ENCODE measurements around the gene SYT11. TPM values are rescaled to one million over a fixed set of nuclear protein-coding genes. Genes with fewer than 3 reads are reported as not detected.
A peak's percentile ranks its signal among the peaks of the same experiment; 100 is the strongest.
"Not testable (repeated sequence)": the region's sequence is repeated elsewhere in the genome, so short reads cannot be mapped to it uniquely, and the experiment has no call there.

Gene SYT11
- total RNA-seq, 1 donor from 2014 or later, result 18.5 TPM

DNA sequence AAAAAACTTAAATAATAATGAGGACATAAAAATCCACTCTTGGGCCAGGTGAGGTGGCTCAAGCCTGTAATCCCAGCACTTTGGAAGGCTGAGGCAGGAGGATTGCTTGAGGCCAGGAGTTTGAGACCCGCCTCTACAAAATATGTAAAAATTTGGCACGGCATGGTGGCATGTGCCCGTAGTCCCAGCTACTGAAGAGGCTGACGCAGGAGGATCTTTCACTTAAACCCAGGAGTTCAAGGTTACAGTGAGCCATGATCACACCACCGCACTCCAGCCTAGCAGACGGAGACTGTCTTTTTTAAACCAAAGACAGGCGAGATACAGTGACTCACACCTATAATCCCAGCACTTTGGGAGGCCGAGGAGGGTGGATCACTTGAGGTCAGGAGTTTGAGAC is 37.1 kb downstream of the SYT11 start:
- DNase-seq; intact Hi-C loops (cut with micrococcal nuclease); H3K27me3 Mint-ChIP-seq; H3K4me3 Mint-ChIP-seq; H3K9me3 Mint-ChIP-seq; H3K27ac Mint-ChIP-seq: not testable (repeated sequence)
- H3K4me1 Mint-ChIP-seq, result peaks cover 14% of the 10 kb centered on the region
- H3K36me3 Mint-ChIP-seq (ENCODE audit: low read depth), result peaks cover 33% of the 10 kb centered on the region

GRCh38 chr1:155897746-155898145 is 38.4 kb downstream of the SYT11 start:
- Mint-ChIP-seq H3K4me3 (no peak overlapping the region), H3K27me3 (no peaks in the 10 kb centered on the region), H3K9me3 (no peaks in the 10 kb centered on the region), H3K36me3 (ENCODE audit: low read depth) (peaks cover 37% of the 10 kb centered on the region), H3K27ac (peak overlapping the region; percentile 60), H3K4me1 (peaks cover 14% of the 10 kb centered on the region)
- no peak for DNase-seq
- intact Hi-C loops (cut with micrococcal nuclease), result no loop called here

- H3K36me3 Mint-ChIP-seq (ENCODE audit: low read depth), result peaks cover 39% of the 10 kb centered on the region
- DNase-seq, result no peak
- intact Hi-C loops (cut with micrococcal nuclease), result no loop called here
- H3K4me1 Mint-ChIP-seq, result peaks cover 3% of the 10 kb centered on the region
- H3K4me3 Mint-ChIP-seq, result no peak overlapping the region
- H3K9me3 Mint-ChIP-seq, result no peaks in the 10 kb centered on the region
- H3K27ac Mint-ChIP-seq, result peak overlapping the region; percentile 35
- H3K27me3 Mint-ChIP-seq, result no peaks in the 10 kb centered on the region
These were observed 39.5 kb downstream of the SYT11 start for GRCh38 chr1:155898888-155899287.

- no peak overlapping the region for H3K27ac Mint-ChIP-seq
- intact Hi-C loops (cut with micrococcal nuclease), result no loop called here
- H3K4me1 Mint-ChIP-seq, result peaks cover 2% of the 10 kb centered on the region
- H3K36me3 Mint-ChIP-seq (ENCODE audit: low read depth), result peaks cover 45% of the 10 kb centered on the region
- DNase-seq, result no peak
- H3K9me3 Mint-ChIP-seq, result no peaks in the 10 kb centered on the region
- no peaks in the 10 kb centered on the region for H3K27me3 Mint-ChIP-seq
- H3K4me3 Mint-ChIP-seq, result no peak overlapping the region
These were observed 40.3 kb downstream of the SYT11 start for GRCh38 chr1:155899683-155900082.

DNA sequence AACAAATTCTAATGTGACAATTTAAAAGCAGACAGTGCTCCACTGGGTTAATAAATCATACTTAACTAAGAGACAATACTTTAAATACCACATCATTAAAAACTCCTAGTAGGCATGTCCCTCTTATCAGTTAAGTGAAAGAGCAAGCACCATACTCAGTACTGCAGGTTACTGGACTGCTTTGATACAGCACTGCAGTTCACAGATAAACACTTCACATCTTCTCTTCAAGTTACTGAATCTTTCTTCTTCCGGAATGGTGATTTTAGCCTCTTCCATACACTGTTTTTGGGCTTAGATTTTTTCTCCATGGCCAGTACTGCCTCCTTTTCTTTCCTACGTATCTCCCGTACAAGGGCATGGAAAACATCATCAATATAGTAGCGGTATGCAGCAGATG is 40.8 kb downstream of the SYT11 start:
- peaks cover 2% of the 10 kb centered on the region for H3K4me1 Mint-ChIP-seq
- H3K9me3 Mint-ChIP-seq, result no peaks in the 10 kb centered on the region
- intact Hi-C loops (cut with micrococcal nuclease), result no loop called here
- peak overlapping the region; percentile 1 for H3K27ac Mint-ChIP-seq
- peaks cover 47% of the 10 kb centered on the region for H3K36me3 Mint-ChIP-seq (ENCODE audit: low read depth)
- no peak for DNase-seq
- no peaks in the 10 kb centered on the region for H3K27me3 Mint-ChIP-seq
- no peak overlapping the region for H3K4me3 Mint-ChIP-seq

DNA sequence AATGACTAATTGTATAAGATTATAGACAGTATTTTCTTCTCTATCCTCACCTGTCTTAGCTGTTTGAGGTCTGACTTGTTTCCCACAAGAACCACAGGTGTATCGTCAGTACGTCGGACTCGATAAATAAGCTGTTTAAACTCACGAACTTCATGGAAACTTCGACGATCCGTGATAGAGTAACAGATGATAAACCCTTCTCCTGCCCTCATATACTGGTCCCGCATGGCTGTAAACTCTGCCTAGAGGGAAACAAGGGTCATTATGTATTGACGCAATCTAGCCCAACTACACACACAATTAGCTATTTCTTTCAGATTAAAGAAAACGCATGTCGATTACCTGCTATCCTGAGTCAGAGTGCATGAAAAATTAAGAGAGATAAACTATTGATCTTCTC is 44.9 kb downstream of the SYT11 start:
- intact Hi-C loops (cut with micrococcal nuclease), result no loop called here
- H3K27ac Mint-ChIP-seq, result no peak overlapping the region
- H3K36me3 Mint-ChIP-seq (ENCODE audit: low read depth), result peaks cover 46% of the 10 kb centered on the region
- H3K4me3 Mint-ChIP-seq, result no peak overlapping the region
- H3K9me3 Mint-ChIP-seq, result no peaks in the 10 kb centered on the region
- no peaks in the 10 kb centered on the region for H3K27me3 Mint-ChIP-seq
- no peaks in the 10 kb centered on the region for H3K4me1 Mint-ChIP-seq
- no peak for DNase-seq

GRCh38 chr1:155909894-155910293 is 50.5 kb downstream of the SYT11 start:
- Mint-ChIP-seq H3K9me3 (no peaks in the 10 kb centered on the region), H3K27ac (peak overlapping the region; percentile 99), H3K4me1 (peaks cover 21% of the 10 kb centered on the region), H3K27me3 (no peaks in the 10 kb centered on the region), H3K36me3 (ENCODE audit: low read depth) (peaks cover 58% of the 10 kb centered on the region), H3K4me3 (peak overlapping the region; percentile 97)
- intact Hi-C loops (cut with micrococcal nuclease), result loop anchor here (2.0 kb wide), 1 partner anchor 145 kb away; the partner anchor contains the start of gene LAMTOR2
- DNase-seq, result no peak

DNA sequence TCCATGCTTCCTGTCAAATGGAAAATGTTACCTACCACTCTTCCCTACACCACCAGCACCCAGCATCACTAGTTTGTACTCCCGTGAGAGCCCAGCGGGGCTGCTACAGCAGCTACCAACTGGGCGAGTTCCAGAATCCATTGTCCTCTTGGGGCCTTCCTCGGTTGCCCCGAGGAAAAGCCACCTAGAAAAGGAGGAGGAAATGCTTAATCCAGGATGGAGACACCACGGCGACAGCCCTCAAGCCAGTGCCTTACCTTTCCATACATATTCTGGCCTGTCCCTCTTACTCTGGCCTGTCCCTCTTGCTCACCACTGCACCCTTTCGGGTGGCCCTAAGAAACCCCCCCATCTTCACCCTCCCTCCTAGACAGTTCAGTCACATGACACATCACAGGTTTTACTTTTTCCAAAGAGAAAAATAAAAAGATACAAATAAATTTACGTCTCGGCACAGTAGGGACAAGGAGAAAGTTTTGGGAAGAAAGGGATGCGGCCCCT is 51.3 kb downstream of the SYT11 start:
- intact Hi-C loops (cut with micrococcal nuclease), result loop anchor here (1.0 to 2.0 kb wide), 3 partner anchors 24 to 144 kb away; partner anchors contain the start of genes GON4L, KHDC4 and LAMTOR2
- peaks cover 21% of the 10 kb centered on the region for H3K4me1 Mint-ChIP-seq
- no peaks in the 10 kb centered on the region for H3K9me3 Mint-ChIP-seq
- peaks cover 63% of the 10 kb centered on the region for H3K36me3 Mint-ChIP-seq (ENCODE audit: low read depth)
- peak overlapping the region; percentile 97 for H3K4me3 Mint-ChIP-seq
- H3K27ac Mint-ChIP-seq, result peak overlapping the region; percentile 99
- H3K27me3 Mint-ChIP-seq, result no peaks in the 10 kb centered on the region
- DNase-seq, result peak; percentile 74

DNA sequence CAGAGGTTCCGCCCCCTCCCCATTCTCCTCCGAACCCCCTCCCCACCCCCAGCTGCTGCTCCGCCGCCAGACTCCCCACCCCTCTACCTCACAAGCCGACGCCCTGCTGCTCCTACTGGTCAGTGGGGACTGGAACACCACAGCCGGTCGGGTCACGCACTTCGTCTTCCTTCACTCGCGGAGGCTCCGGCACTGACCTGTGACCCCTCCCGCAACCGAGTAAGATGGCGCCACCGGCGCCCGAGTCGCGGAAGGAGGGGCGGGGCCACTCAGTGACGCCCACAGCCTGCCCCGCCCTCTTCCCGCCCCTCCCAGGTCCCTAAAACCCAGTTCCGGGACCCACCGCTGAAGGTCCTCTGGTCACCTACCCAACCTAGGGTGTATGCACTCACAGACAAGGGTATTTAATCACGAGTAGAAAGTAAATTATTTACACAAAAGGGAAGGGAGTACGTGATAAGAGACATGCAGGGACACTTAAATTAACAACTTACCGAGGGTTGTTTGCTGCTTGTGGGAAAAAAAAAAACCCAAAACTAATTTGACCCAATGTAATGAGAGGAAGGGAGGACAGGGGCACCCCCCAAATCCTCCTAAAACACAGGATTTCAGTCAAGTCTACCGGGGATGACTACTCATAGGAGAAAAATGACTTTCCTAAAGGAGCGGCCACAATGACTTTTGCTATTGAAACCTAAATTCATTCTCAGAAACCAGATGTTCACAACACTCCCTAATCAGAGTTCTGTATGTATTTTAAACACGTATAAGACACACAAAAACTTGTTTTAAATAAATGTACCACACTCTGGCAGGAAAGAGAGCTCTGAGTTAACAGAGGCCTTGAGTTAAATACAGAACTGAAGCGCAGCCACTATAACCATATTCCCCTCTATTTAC is 52.0 kb downstream of the SYT11 start, which contains the start of gene RIT1:
Gene RIT1 (minus strand): TSS at position 194 of the 900 bp plus-strand sequence. CDS start 588 bp downstream, outside the sequence.
- intact Hi-C loops (cut with micrococcal nuclease), result loop anchor here (1.0 to 2.0 kb wide), 3 partner anchors 23 to 143 kb away; partner anchors contain the start of genes GON4L, KHDC4 and LAMTOR2
- Mint-ChIP-seq H3K4me1 (peaks cover 21% of the 10 kb centered on the region), H3K36me3 (ENCODE audit: low read depth) (peaks cover 68% of the 10 kb centered on the region), H3K9me3 (no peaks in the 10 kb centered on the region), H3K27me3 (no peaks in the 10 kb centered on the region), H3K4me3 (peak within 1 kb of the TSS; percentile 97), H3K27ac (peak within 1 kb of the TSS; percentile 99)
- DNase-seq, result peak; percentile 95

GRCh38 chr1:155912056-155912536 is 52.7 kb downstream of the SYT11 start:
- DNase-seq, result no peak
- H3K4me1 Mint-ChIP-seq, result peaks cover 21% of the 10 kb centered on the region
- H3K4me3 Mint-ChIP-seq, result peak overlapping the region; percentile 97
- intact Hi-C loops (cut with micrococcal nuclease), result no loop called here
- peak overlapping the region; percentile 99 for H3K27ac Mint-ChIP-seq
- H3K27me3 Mint-ChIP-seq, result no peaks in the 10 kb centered on the region
- H3K9me3 Mint-ChIP-seq, result no peaks in the 10 kb centered on the region
- H3K36me3 Mint-ChIP-seq (ENCODE audit: low read depth), result peaks cover 72% of the 10 kb centered on the region

GRCh38 chr1:155913969-155914757 is 54.8 kb downstream of the SYT11 start:
- intact Hi-C loops (cut with micrococcal nuclease), result no loop called here

DNA sequence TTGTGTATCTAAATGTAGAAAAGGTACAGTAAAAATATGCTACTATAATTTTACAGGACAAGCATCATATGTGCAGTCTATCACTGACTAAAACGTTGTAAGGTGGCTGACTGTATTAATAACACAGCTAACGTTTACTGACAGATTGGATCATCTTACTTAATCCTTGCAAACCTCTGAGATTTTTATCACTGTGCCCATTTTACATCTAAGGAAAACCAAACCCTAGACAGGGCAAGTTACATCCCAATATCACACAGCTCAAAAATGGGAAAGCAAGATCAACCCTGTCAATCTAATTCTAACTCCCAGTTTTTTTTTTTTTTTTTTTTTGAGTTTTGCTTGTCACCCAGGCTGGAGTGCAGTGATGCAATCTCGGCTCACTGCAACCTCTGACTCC is 59.3 kb downstream of the SYT11 start:
- H3K27me3 Mint-ChIP-seq, result no peaks in the 10 kb centered on the region
- no peak for DNase-seq
- H3K36me3 Mint-ChIP-seq (ENCODE audit: low read depth), result peaks cover 78% of the 10 kb centered on the region
- no peaks in the 10 kb centered on the region for H3K9me3 Mint-ChIP-seq
- no peaks in the 10 kb centered on the region for H3K4me1 Mint-ChIP-seq
- no peak overlapping the region for H3K4me3 Mint-ChIP-seq
- no peak overlapping the region for H3K27ac Mint-ChIP-seq
- intact Hi-C loops (cut with micrococcal nuclease), result no loop called here

More at GRCh38 chr1:155913969-155914757, 54.8 kb downstream of the SYT11 start:
- Mint-ChIP-seq H3K4me1 (peaks cover 21% of the 10 kb centered on the region), H3K36me3 (ENCODE audit: low read depth) (peaks cover 77% of the 10 kb centered on the region), H3K27ac (no peak overlapping the region), H3K27me3 (no peaks in the 10 kb centered on the region), H3K9me3 (no peaks in the 10 kb centered on the region), H3K4me3 (no peak overlapping the region)
- no peak for DNase-seq

- Mint-ChIP-seq H3K9me3 (no peaks in the 10 kb centered on the region), H3K27me3 (no peaks in the 10 kb centered on the region), H3K4me3 (no peak overlapping the region), H3K27ac (no peak overlapping the region), H3K4me1 (no peaks in the 10 kb centered on the region), H3K36me3 (ENCODE audit: low read depth) (peaks cover 75% of the 10 kb centered on the region)
- DNase-seq, result no peak
- intact Hi-C loops (cut with micrococcal nuclease), result no loop called here
These were observed 60.4 kb downstream of the SYT11 start for GRCh38 chr1:155919801-155920200.
